Fibroblast of the aortic adventitia (primary cell): ENCODE measurements around the gene HFE. TPM values are rescaled to one million over a fixed set of nuclear protein-coding genes. Genes with fewer than 3 reads are reported as not detected.

Source experiments
- DNase-seq: peaks from one replicate; pipeline ENCODE4 v3.0.0-alpha.2; 2010; ENCODE audit warnings: low read depth
- H3K4me3 ChIP-seq: 2 replicates; pipeline ENCODE4 v1.5.1; 2011; ENCODE audit warnings: low read depth, mild to moderate bottlenecking, control low read depth, low read length, moderate library complexity
- CTCF ChIP-seq: IDR thresholded peaks from 2 replicates; pipeline ENCODE4 v1.5.1; 2011; ENCODE audit warnings: mild to moderate bottlenecking, low read length, control low read depth, inconsistent platforms; ENCODE audit not compliant: insufficient read depth
- total RNA-seq: library from RNA; depleted of rRNA; stranded (reverse); fragments of >200 nt; gene quantifications from 2 replicates; pipeline ENCODE4 v1.2.3, GENCODE V29; 2012; ENCODE audit warnings: low replicate concordance

HFE gene
- total RNA-seq: 7.4 and 9.0 TPM in 2 replicates

- H3K4me3 ChIP-seq: peak within 1 kb of the TSS; percentile 84
- DNase-seq: peak; percentile 70
- peak; percentile 32 for TF ChIP-seq CTCF
These were observed at the start of gene HFE for GRCh38 chr6:26087284-26088115. Gene HFE (plus strand): TSS chr6:26087429. CDS start chr6:26087441, 12 bp downstream.

- no peak for TF ChIP-seq CTCF
- no peak for DNase-seq
- no peak overlapping the region for H3K4me3 ChIP-seq
These were observed 45.3 kb upstream of the HFE start for GRCh38 chr6:26041946-26042345.

GRCh38 chr6:26043384-26044139, 43.7 kb upstream of the HFE start:
- TF ChIP-seq CTCF: no peak
- peak; percentile 99 for DNase-seq
- H3K4me3 ChIP-seq: peak overlapping the region; percentile 59

- peak; percentile 43 for DNase-seq
- no peak for TF ChIP-seq CTCF
- peak overlapping the region; percentile 53 for H3K4me3 ChIP-seq
These were observed 42.8 kb upstream of the HFE start for GRCh38 chr6:26044140-26045064.

- H3K4me3 ChIP-seq: peak overlapping the region; percentile 57
- peak; percentile 14 for TF ChIP-seq CTCF
- DNase-seq: peak; percentile 96
These were observed 41.9 kb upstream of the HFE start for GRCh38 chr6:26045065-26045927.
